Left ventricle myocardium inferior (tissue), 1 donor: ENCODE results near the gene CRYBA4. TPM values are rescaled to one million over a fixed set of nuclear protein-coding genes. Genes with fewer than 3 reads are reported as not detected.

Experiments used
- DNase-seq: peaks from one replicate; pipeline ENCODE4 v3.0.0-alpha.2; 2020
- H3K27ac ChIP-seq: fragments of 200-600 bp; replicated peaks from 2 replicates; pipeline ENCODE4 v1.8.0; 2021
- H3K27me3 ChIP-seq: fragments of 200-600 bp; 2 replicates; pipeline ENCODE4 v1.8.0; 2021; ENCODE audit warnings: low read depth
- H3K36me3 ChIP-seq: fragments of 200-600 bp; 2 replicates; pipeline ENCODE4 v1.8.0; 2021
- H3K4me1 ChIP-seq: fragments of 200-600 bp; 2 replicates; pipeline ENCODE4 v1.8.0; 2021
- H3K4me3 ChIP-seq: fragments of 200-600 bp; 2 replicates; pipeline ENCODE4 v1.8.0; 2021; ENCODE audit warnings: mild to moderate bottlenecking, moderate library complexity
- H3K9me3 ChIP-seq: fragments of 200-600 bp; replicated peaks from 2 replicates; pipeline ENCODE4 v1.8.0; 2021
- CTCF ChIP-seq: fragments of 200-600 bp; IDR thresholded peaks from 2 replicates; pipeline ENCODE4 v1.8.0; 2021; ENCODE audit warnings: antibody characterized with exemption, mild to moderate bottlenecking, borderline replicate concordance
- intact Hi-C: fragments of 100-400 bp; cut with micrococcal nuclease; formaldehyde crosslinking; loops from one replicate; pipeline ENCODE4 v1.11.0; 2022
- total RNA-seq: library from RNA; stranded (reverse); fragmentation: NEBNext Ultra II Directional; extraction: Animal tissue kit (Norgen Biotek cat#: 25700); gene quantifications from one replicate; pipeline ENCODE4 v1.2.1, GENCODE V29; 2021
- donor health status: DM: no; HTN: yes; CAD: no; lungs with severe emphysema.

Gene CRYBA4
- total RNA-seq, 1 donor from 2014 or later = not detected

- no peaks in the 10 kb centered on the region for H3K9me3 ChIP-seq
- H3K4me3 ChIP-seq = no peak overlapping the region
These were observed 42.4 kb upstream of the CRYBA4 start for GRCh38 chr22:26579331-26579886.

GRCh38 chr22:26580240-26580962, 41.4 kb upstream of the CRYBA4 start:
- TF ChIP-seq CTCF = no peak
- Histone ChIP-seq H3K36me3 (peaks cover 9% of the 10 kb centered on the region), H3K27me3 (no peaks in the 10 kb centered on the region), H3K4me3 (no peak overlapping the region), H3K27ac (no peak overlapping the region), H3K4me1 (peaks cover 45% of the 10 kb centered on the region), H3K9me3 (no peaks in the 10 kb centered on the region)
- intact Hi-C loops = loop anchor here (10.0 kb wide), 1 partner anchor 76 kb away; no protein-coding TSS in a partner anchor
- no peak for DNase-seq

More at GRCh38 chr22:26579331-26579886, 42.4 kb upstream of the CRYBA4 start:
- Histone ChIP-seq H3K36me3 (peaks cover 9% of the 10 kb centered on the region), H3K27me3 (no peaks in the 10 kb centered on the region), H3K4me1 (peaks cover 44% of the 10 kb centered on the region), H3K27ac (no peak overlapping the region)
- no peak for DNase-seq
- TF ChIP-seq CTCF = no peak
- intact Hi-C loops = no loop called here

GRCh38 chr22:26581026-26581425, 40.7 kb upstream of the CRYBA4 start:
- H3K27ac ChIP-seq = no peak overlapping the region
- intact Hi-C loops = loop anchor here (10.0 kb wide), 1 partner anchor 76 kb away; no protein-coding TSS in a partner anchor
- H3K36me3 ChIP-seq = peaks cover 9% of the 10 kb centered on the region
- H3K4me3 ChIP-seq = no peak overlapping the region
- no peaks in the 10 kb centered on the region for H3K27me3 ChIP-seq
- H3K9me3 ChIP-seq = no peaks in the 10 kb centered on the region
- TF ChIP-seq CTCF = no peak
- DNase-seq = no peak
- H3K4me1 ChIP-seq = peaks cover 47% of the 10 kb centered on the region

- Histone ChIP-seq H3K36me3 (peaks cover 9% of the 10 kb centered on the region), H3K9me3 (no peaks in the 10 kb centered on the region), H3K27me3 (no peaks in the 10 kb centered on the region), H3K27ac (no peak overlapping the region), H3K4me1 (peaks cover 48% of the 10 kb centered on the region), H3K4me3 (no peak overlapping the region)
- no peak for TF ChIP-seq CTCF
- no peak for DNase-seq
- intact Hi-C loops = loop anchor here (10.0 kb wide), 1 partner anchor 77 kb away; no protein-coding TSS in a partner anchor
These were observed 40.1 kb upstream of the CRYBA4 start for GRCh38 chr22:26581633-26582168.

- intact Hi-C loops = loop anchor here (10.0 kb wide), 1 partner anchor 79 kb away; no protein-coding TSS in a partner anchor
- peaks cover 9% of the 10 kb centered on the region for H3K36me3 ChIP-seq
- peaks cover 63% of the 10 kb centered on the region for H3K4me1 ChIP-seq
- TF ChIP-seq CTCF = no peak
- no peak overlapping the region for H3K4me3 ChIP-seq
- H3K27me3 ChIP-seq = no peaks in the 10 kb centered on the region
- DNase-seq = no peak
- H3K27ac ChIP-seq = no peak overlapping the region
- H3K9me3 ChIP-seq = peaks cover 7% of the 10 kb centered on the region
These were observed 37.8 kb upstream of the CRYBA4 start for GRCh38 chr22:26584010-26584409.
